Activated B cell treated with CpG ODN at 0.5 μM for 24 hours (primary cell): ENCODE results near the gene MRGPRD. TPM values are rescaled to one million over a fixed set of nuclear protein-coding genes. Genes with fewer than 3 reads are reported as not detected.

ENCODE experiments used
- ATAC-seq: fragments of 200-7000 bp; cut with Tn5 transposase; one replicate; pipeline ENCODE4 v1.10.0; 2021; ENCODE audit warnings: low read depth, mild to moderate bottlenecking, moderate library complexity
- CTCF ChIA-PET: fragments of 350-600 bp; sonication (Branson Sonifier 250); formaldehyde crosslinking; loops from one replicate; lab custom pipeline; 2021; ENCODE audit warnings: antibody characterized with exemption; lab: Charles Lee
- POLR2A ChIA-PET: fragments of 350-600 bp; sonication (Branson Sonifier 250); formaldehyde crosslinking; loops from one replicate; lab custom pipeline; 2021; ENCODE audit warnings: antibody characterized with exemption; lab: Charles Lee
- DNase-seq: peaks from one replicate; pipeline ENCODE4 v3.0.0; 2022
- H3K27ac Mint-ChIP-seq: one replicate; pipeline ENCODE4 v1.8.0; 2020; ENCODE audit warnings: mixed read lengths
- H3K27me3 Mint-ChIP-seq: one replicate; pipeline ENCODE4 v1.8.0; 2021; ENCODE audit warnings: mixed read lengths
- H3K36me3 Mint-ChIP-seq: one replicate; pipeline ENCODE4 v1.8.0; 2021; ENCODE audit warnings: low read depth, mixed read lengths
- H3K4me1 Mint-ChIP-seq: one replicate; pipeline ENCODE4 v1.8.0; 2021; ENCODE audit warnings: mixed read lengths
- H3K4me3 Mint-ChIP-seq: one replicate; pipeline ENCODE4 v1.8.0; 2020; ENCODE audit warnings: mild to moderate bottlenecking, mixed read lengths
- H3K9me3 Mint-ChIP-seq: one replicate; pipeline ENCODE4 v1.8.0; 2020; ENCODE audit warnings: mixed read lengths
- CTCF ChIP-seq: fragments of 200-600 bp; IDR thresholded peaks from one replicate; pipeline ENCODE4 v1.8.0; 2022; ENCODE audit warnings: antibody characterized with exemption, mild to moderate bottlenecking
- intact Hi-C: fragments of 100-400 bp; cut with micrococcal nuclease; formaldehyde crosslinking; loops from one replicate; pipeline ENCODE4 v1.15.1; 2024
- total RNA-seq: library from RNA; stranded (reverse); gene quantifications from 2 replicates; pipeline ENCODE4 v1.2.3, GENCODE V29; 2022

The MRGPRD gene
- total RNA-seq, 1 donor from 2014 or later: not detected

DNA sequence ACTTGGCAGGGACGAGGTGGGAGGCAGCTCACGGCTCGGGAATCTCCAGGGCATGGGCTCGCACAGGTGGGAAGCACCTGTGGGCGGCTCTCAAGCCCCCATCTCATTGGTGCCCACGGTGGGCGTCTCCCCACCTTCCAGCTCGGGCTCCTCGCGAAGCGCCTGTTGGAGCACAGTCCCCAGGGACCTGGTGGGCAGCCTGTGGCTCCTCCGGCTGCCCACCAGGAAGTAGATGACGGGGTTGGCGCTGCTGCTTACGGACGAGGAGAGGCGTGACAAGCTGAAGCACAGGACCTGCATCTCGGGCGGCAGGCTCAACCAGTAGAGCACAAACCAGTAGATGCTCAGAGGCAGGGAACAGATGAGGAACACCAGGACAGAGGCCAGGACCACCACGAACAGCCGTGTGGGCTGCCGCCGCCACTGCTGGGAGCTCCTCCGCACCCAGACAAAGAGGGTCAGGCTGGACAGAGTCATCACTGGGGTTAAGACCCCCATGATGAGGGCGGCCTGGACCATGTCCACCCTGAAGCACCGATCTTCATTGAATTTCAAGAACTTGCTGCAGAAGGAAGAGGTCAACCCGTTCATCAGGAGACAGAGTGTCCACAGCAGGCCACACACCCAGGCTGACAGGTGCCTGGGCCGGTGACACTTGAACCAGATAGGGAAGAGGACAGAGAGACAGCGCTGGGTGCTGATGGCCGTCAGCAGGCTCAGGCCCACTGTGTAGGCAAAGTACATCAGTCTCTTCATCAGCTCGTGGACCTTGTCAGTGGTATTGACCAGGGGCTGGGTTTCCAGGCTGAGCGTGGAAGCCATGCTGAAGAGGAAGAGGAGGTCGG is 633 bp downstream of the MRGPRD start:
- ATAC-seq: no peak
- no peak for DNase-seq
- peaks cover 11% of the 10 kb centered on the region for H3K27me3 Mint-ChIP-seq
- no peak overlapping the region for H3K27ac Mint-ChIP-seq
- TF ChIP-seq CTCF: no peak
- H3K36me3 Mint-ChIP-seq: no peaks in the 10 kb centered on the region
- POLR2A ChIA-PET: no interaction called here
- intact Hi-C loops: no loop called here
- H3K9me3 Mint-ChIP-seq: peaks cover 5% of the 10 kb centered on the region
- no peaks in the 10 kb centered on the region for H3K4me1 Mint-ChIP-seq
- no peak overlapping the region for H3K4me3 Mint-ChIP-seq
- CTCF ChIA-PET: no interaction called here

DNA sequence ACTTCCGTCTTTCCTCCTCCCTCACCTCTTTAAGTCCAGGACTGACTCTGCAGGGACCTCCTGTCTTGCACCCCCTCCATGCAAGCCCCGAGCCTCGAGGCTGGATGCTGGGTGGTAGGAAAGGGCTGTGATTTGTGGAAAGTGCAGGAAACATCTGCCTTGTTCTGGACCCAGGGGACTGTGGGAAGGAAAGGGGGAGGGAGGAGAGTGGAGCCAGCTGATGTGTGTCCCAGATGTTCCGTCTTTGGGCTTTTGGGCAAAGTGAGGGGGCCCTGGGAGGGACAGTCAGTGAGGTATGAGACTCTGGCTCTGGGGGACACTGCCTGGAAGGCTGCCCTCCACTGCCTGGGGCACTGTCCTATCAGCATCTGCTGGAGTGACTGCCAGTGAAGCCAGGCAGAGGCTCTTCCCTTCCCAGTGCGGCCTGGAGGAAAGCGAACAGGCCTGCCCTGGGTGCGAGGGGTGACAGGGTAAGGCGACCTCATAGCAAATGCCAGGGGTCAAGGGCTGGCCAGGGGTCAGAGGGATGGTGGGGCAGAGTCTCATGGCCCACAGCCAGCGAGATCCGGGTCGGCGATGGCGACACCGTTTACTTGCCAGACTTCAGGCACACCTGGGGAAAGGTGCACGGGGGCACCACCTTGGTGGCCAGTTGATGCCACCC is 1.7 kb downstream of the MRGPRD start:
- no peak for ATAC-seq
- peaks cover 5% of the 10 kb centered on the region for H3K9me3 Mint-ChIP-seq
- H3K36me3 Mint-ChIP-seq: no peaks in the 10 kb centered on the region
- no peak overlapping the region for H3K27ac Mint-ChIP-seq
- POLR2A ChIA-PET: no interaction called here
- no peak overlapping the region for H3K4me3 Mint-ChIP-seq
- CTCF ChIA-PET: no interaction called here
- H3K27me3 Mint-ChIP-seq: peaks cover 11% of the 10 kb centered on the region
- intact Hi-C loops: no loop called here
- no peak for TF ChIP-seq CTCF
- no peak for DNase-seq
- no peaks in the 10 kb centered on the region for H3K4me1 Mint-ChIP-seq

DNA sequence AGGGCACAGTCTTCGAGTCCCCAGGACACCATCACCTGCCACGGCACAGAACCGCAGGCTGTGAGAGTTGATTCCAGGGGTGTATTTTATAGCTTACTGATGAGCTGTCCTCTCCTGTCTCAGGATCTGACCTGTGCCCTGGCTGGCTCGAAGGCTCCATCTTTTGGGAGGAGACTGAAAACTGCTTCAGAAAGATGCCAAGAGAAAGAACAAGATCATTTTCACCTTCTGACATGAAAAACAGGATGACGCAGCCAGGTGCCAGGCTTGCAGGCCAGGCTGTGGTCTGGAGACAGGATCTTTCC is 2.2 kb downstream of the MRGPRD start:
- ChIA-PET CTCF (no interaction called here), POLR2A (no interaction called here)
- no peaks in the 10 kb centered on the region for H3K4me1 Mint-ChIP-seq
- peaks cover 11% of the 10 kb centered on the region for H3K27me3 Mint-ChIP-seq
- intact Hi-C loops: no loop called here
- no peaks in the 10 kb centered on the region for H3K36me3 Mint-ChIP-seq
- H3K9me3 Mint-ChIP-seq: peaks cover 5% of the 10 kb centered on the region
- no peak overlapping the region for H3K4me3 Mint-ChIP-seq
- ATAC-seq (no peak), DNase-seq (no peak)
- H3K27ac Mint-ChIP-seq: no peak overlapping the region
- TF ChIP-seq CTCF: no peak

DNA sequence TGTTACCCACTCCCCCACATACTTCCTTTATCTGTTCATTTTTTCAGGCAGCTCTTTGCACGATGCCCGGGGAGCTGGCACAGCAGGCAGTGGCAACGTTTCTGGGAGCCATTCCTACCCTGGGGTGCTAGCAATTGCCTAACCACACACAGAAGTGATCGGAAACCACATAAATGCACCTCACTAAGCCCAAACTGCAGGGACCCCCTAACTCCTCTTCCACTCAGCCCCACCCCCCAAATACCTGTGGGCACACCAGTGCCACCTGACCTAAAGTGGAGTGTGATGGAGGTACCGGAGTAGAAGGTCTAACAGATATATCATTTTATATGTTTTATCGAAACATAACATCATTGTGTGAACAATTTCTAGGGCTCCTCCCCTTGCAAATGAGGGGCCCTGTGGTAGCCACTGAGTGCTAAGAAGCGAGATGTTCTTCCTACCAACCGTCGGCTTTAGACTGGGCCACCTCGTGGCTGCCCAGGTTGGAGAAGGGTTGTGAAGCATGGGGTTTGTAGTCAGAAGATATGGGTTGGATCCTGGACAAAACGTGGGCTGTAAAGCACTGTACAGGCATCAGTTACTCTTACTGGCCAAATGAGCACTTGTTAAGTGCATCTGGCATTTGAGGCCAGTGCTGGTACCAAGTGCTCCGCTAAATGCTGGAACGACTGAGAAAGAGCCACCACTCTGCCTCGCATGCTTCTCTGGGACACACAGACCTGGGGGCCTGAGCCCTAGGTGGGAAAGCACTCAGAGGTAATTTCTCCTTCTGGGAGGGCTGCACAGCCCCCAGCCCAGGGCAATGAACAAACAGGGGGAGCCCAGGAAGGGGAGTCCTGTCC is 2.8 kb downstream of the MRGPRD start:
- ChIA-PET CTCF (no interaction called here), POLR2A (interaction anchor here (0.7 kb wide), 1 partner anchor 18 kb away, joined by 4 read pairs; no protein-coding TSS in a partner anchor)
- H3K4me3 Mint-ChIP-seq: no peak overlapping the region
- peaks cover 5% of the 10 kb centered on the region for H3K9me3 Mint-ChIP-seq
- no peak for DNase-seq
- no peaks in the 10 kb centered on the region for H3K4me1 Mint-ChIP-seq
- TF ChIP-seq CTCF: no peak
- ATAC-seq: no peak
- intact Hi-C loops: no loop called here
- no peak overlapping the region for H3K27ac Mint-ChIP-seq
- H3K36me3 Mint-ChIP-seq: no peaks in the 10 kb centered on the region
- peaks cover 11% of the 10 kb centered on the region for H3K27me3 Mint-ChIP-seq
